ENCODE results near the gene IRAK2.
A peak's percentile ranks its signal among the peaks of the same experiment; 100 is the strongest.
"Not testable (repeated sequence)": the region's sequence is repeated elsewhere in the genome, so short reads cannot be mapped to it uniquely, and the experiment has no call there.

The IRAK2 gene, protein sequence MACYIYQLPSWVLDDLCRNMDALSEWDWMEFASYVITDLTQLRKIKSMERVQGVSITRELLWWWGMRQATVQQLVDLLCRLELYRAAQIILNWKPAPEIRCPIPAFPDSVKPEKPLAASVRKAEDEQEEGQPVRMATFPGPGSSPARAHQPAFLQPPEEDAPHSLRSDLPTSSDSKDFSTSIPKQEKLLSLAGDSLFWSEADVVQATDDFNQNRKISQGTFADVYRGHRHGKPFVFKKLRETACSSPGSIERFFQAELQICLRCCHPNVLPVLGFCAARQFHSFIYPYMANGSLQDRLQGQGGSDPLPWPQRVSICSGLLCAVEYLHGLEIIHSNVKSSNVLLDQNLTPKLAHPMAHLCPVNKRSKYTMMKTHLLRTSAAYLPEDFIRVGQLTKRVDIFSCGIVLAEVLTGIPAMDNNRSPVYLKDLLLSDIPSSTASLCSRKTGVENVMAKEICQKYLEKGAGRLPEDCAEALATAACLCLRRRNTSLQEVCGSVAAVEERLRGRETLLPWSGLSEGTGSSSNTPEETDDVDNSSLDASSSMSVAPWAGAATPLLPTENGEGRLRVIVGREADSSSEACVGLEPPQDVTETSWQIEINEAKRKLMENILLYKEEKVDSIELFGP

GRCh38 chr3:10164546-10165393, at the start of gene IRAK2:
Gene IRAK2 (plus strand): TSS chr3:10164919. CDS start chr3:10164955, 36 bp downstream.
- DNase-seq: no peak

DNA sequence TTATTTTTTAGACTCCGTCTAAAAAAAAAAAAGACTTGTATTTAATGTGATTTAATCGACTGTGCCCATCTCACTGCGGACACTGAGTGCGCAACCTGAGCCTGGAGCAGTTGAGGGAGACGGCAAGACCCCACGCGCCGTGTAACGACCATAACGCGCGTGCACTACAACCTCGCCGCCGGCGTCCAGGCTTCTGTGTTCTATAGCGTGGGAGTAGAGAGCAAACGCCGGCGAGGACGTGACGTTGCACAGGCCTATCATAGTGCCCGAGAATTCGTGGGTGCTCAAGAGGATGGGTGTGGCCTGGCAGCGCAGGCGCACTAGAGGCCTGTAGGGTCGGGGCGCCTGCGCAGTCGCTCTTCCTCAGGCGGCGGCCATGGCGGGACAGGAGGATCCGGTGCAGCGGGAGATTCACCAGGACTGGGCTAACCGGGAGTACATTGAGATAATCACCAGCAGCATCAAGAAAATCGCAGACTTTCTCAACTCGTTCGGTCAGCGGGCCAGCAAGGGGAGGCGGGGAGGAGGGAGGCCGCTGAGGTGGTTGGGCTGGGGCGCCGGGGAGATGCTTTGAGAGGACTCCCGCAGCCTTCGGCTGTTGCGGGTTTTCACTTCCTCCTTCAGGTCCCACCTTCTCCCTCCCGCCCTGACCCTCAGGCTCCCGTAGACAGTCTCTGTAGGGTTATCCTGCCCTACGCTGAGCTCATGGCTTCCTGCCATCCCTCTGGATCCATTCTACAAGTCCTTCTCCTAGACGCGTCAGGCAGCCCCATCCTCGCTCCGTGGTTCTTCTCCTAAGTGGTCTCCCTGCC, 49.2 kb upstream of the IRAK2 start, which contains the start of gene BRK1:
BRK1 (plus strand) TSS at position 350 of the 812 bp plus-strand sequence; CDS start at position 377, 27 bp downstream.
- DNase-seq: peak; percentile 93

DNA sequence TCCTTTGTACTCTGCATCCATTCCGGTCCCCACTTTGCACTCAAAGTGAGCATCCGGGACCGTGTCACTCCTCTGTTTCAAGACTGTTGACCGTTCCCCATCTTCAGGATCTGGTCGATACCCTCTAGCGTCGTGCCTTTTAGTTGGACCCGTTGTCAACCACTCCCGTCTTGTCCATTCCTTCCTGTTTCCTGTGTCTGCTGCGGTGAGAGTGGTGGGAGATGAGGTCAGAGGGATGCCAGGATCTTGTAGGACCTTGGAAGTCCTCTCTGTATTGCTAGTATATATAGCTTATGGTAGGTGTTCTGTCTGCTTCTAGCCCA, 48.6 kb upstream of the IRAK2 start:
- no peak for DNase-seq

DNA sequence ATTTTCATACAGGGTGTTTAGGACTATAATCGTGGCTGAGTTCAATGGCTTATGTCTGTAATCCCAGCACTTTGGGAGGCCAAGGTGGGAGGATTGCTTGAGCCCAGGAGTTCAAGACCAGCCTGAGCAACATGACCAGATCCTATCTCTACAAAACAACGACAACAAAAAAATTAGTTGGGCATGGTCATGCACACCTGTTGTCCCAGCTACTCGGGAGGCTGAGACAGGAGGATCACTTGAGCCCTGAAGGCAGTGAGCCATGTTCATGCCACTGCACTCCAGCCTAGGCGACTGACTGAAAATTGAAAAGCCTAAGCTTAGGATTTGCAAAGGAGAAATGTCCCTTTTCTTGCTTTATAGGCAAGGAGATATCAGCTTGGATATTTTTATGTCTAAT, 47.8 kb upstream of the IRAK2 start:
- no peak for DNase-seq

DNA sequence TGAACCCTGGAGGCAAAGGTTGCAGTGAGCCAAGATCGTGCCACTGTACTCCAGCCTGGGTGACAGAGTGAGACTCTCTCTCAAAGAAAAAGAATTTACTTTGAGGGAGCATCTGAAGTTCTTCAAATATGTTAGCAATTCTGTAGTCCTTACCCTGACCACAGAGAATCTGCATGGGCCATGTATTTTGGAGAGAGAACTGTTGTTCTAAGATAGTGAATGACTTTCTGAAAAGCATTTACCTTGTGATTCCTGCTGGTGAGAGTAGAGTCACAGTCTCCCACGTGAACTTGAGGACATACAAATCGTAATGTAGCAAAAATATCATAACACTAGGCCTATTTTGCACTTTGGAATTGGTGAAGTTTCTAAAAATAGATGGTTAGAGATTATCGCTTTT, 45.3 kb upstream of the IRAK2 start:
- DNase-seq: no peak

DNA sequence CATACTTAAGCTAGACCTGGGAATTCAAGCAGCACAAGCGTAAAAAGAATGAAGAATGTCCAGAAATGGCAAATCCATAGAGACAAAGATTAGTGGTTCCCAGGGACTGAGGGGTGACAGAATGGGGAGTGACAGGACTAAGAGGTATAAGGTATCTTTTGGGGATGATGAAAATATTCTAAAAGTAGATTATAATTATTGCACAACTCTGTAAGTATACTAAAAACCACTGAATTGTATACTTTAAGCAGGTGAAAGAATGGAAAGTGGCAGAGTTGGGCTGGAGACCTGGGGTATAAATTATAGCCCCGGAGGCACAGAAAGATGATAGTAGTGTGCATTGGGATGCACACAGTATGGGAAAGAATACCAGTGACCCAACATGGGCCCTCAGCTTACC, 43.7 kb upstream of the IRAK2 start:
- DNase-seq: no peak

DNA sequence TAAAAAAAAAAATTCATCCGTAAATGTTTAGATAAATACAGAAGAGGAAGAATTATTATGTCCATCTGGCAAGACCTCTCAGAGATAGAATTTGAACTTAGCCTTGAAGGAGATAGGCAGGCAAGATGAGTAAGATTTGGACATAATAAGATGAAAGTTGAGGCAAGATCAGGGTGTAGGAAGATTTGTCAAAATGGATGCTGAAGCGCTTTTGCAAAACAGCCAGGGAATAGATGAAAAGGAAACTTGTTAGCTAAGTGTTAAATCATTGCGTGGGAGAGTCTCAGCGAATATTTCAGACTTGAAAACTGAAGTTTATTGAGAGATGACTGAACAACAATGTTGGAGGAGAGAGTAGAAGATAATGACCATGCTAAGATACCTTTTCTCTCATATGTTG, 42.0 kb upstream of the IRAK2 start:
- DNase-seq: no peak

- DNase-seq: not testable (repeated sequence)
Observed at GRCh38 chr3:10135872-10136271, 28.8 kb upstream of the IRAK2 start.

GRCh38 chr3:10136426-10137005, 28.2 kb upstream of the IRAK2 start:
- DNase-seq: no peak

GRCh38 chr3:10137178-10137577, 27.5 kb upstream of the IRAK2 start:
- peak; percentile 46 for DNase-seq

DNA sequence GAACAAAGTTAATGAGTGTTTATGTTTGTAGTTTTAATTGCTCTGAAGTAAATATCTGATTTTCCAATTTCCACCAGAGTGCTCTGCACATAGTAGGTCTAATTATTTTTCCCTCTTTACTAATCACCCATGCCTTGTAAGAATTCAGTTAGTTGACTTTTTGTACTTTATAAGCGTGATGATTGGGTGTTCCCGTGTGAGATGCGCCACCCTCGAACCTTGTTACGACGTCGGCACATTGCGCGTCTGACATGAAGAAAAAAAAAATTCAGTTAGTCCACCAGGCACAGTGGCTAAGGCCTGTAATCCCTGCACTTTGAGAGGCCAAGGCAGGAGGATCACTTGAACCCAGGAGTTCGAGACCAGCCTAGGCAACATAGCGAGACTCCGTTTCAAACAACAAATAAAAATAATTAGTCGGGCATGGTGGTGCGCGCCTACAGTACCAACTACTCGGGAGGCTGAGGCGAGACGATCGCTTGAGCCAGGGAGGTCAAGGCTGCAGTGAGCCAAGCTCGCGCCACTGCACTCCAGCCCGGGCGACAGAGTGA, 23.6 kb upstream of the IRAK2 start:
- DNase-seq: no peak

DNA sequence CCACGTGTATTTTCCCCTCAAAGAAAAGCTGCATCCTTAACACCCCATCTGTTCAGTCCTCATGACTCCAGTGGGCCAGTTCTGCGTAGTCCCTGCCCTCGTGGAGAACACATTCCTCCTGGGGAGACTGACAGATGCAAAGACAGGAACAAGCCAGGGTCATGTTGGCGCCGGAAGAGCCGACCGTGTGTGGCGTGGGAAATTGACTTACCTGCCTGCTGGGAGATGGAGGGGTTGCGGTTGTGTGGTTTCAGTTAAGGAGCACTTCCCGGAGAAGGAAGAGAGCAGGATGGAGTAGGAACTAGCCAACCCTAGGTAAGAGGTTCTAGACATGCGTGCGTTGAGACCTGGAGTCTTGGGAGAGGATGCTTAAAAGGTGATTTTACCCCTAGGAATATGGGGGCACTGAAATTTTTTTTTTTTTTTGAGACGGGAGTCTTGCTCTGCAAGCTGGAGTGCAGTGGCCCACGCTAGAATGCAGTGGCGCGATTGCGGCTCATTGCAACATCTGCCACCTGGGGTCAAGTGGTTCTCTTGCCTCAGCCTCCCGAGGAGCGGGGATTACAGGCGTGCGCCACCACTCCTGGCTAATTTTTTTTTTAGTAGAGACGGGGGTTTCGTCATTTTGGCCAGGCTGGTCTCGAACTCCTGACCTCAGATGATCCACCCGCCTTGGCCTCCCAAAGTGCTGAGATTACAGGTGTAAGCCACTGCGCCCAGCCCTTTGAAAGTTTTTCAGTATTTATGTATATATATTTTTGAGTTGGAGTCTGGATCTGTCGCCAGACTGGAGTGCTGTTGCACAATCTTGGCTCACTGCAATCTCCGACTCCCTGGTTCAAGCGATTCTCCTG, 21.8 kb upstream of the IRAK2 start:
- DNase-seq: no peak

GRCh38 chr3:10145685-10146084, 19.0 kb upstream of the IRAK2 start:
- DNase-seq: no peak

DNA sequence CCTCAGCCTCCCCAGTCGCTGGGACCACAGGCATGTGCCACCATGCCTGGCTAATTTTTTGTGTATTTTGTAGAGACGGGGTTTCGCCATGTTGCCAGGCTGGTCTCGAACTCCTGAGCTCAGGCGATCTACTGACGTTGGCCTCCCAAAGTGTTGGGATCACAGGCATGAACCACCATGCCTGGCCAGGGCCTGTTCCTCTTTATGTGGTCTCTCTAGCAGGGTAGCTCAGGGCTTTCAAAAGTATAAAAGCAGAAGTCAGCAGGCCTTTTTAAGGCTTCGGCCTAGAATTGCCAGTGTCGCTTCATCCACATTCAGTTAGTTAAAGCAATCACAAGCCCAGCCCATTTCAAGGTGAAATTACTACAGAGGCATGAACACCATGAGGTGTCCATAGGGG, 15.5 kb upstream of the IRAK2 start:
- DNase-seq: no peak

DNA sequence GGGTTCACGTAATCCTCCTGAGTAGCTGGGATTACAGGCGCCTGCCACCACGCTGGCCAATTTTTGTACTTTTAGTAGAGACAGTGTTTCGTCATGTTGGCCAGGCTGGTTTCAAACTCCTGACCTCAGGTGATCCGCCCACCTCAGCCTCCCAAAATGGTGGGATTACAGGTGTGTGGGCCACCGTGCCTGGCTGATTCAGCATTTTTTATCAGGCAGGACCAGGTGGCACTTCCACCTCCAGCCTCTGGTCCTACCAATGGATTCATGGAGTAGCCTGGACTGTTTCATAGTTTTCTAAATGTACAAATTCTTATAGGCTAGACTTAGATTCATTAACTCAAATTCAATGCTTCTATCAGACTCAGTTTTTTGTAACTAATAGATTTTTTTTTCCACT, 13.7 kb upstream of the IRAK2 start:
- no peak for DNase-seq

GRCh38 chr3:10154335-10155122, 10.2 kb upstream of the IRAK2 start:
- no peak for DNase-seq

GRCh38 chr3:10155123-10155472, 9.6 kb upstream of the IRAK2 start:
- DNase-seq: no peak

- no peak for DNase-seq
Observed at GRCh38 chr3:10155658-10156057, 9.1 kb upstream of the IRAK2 start.

GRCh38 chr3:10157031-10157430, 7.7 kb upstream of the IRAK2 start:
- no peak for DNase-seq

- not testable (repeated sequence) for DNase-seq
Observed at GRCh38 chr3:10158555-10158954, 6.2 kb upstream of the IRAK2 start.
